ENCODE data around the gene FAM25G.
"Not testable (repeated sequence)": the region's sequence is repeated elsewhere in the genome, so short reads cannot be mapped to it uniquely, and the experiment has no call there.

Gene FAM25G

DNA sequence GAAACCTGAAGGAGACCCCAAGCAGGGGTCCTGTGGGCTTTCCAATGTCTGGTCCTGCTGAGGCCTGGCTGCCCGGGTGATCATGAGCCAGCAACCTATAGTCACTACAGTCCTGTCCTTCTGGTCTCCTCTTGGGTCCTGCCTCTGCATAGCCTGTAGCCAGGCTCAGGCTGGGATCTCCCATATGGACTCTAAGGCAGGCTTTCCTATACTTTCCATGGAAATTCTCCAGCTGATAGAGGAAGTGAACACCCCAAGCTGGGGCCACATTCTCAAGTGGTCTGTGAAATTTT lies 34.0 kb downstream of the FAM25G start:
- ChIA-PET CTCF (no interaction called here), POLR2A (no interaction called here)
- TF ChIP-seq L3MBTL2 (conservative IDR thresholded peaks at IDR 0.05) (no peak), LEF1 (IDR thresholded peaks at IDR 0.05; ENCODE audit: borderline replicate concordance) (no peak), NFRKB (IDR thresholded peaks at IDR 0.05) (no peak), ARNT (IDR thresholded peaks at IDR 0.05) (no peak), SUZ12 (IDR thresholded peaks at IDR 0.05) (no peak), ZNF384 (IDR thresholded peaks at IDR 0.05) (no peak), HDGF (IDR thresholded peaks at IDR 0.05; ENCODE audit: borderline replicate concordance) (no peak), FOXA1 (IDR thresholded peaks at IDR 0.05) (no peak), FOXM1 (IDR thresholded peaks at IDR 0.05; ENCODE audit: borderline replicate concordance) (no peak), SP1 (IDR thresholded peaks at IDR 0.05) (no peak), BHLHE40 (IDR thresholded peaks at IDR 0.05; ENCODE audit: borderline replicate concordance) (no peak), FOXK2 (IDR thresholded peaks at IDR 0.05) (no peak), ELF4 (IDR thresholded peaks at IDR 0.05) (no peak), TARDBP (IDR thresholded peaks at IDR 0.05) (no peak)
- TF ChIP-seq, protein P1, sequence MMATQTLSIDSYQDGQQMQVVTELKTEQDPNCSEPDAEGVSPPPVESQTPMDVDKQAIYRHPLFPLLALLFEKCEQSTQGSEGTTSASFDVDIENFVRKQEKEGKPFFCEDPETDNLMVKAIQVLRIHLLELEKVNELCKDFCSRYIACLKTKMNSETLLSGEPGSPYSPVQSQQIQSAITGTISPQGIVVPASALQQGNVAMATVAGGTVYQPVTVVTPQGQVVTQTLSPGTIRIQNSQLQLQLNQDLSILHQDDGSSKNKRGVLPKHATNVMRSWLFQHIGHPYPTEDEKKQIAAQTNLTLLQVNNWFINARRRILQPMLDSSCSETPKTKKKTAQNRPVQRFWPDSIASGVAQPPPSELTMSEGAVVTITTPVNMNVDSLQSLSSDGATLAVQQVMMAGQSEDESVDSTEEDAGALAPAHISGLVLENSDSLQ (IDR thresholded peaks at IDR 0.05): no peak
- no peak for DNase-seq (ENCODE audit: extremely low spot score)

DNA sequence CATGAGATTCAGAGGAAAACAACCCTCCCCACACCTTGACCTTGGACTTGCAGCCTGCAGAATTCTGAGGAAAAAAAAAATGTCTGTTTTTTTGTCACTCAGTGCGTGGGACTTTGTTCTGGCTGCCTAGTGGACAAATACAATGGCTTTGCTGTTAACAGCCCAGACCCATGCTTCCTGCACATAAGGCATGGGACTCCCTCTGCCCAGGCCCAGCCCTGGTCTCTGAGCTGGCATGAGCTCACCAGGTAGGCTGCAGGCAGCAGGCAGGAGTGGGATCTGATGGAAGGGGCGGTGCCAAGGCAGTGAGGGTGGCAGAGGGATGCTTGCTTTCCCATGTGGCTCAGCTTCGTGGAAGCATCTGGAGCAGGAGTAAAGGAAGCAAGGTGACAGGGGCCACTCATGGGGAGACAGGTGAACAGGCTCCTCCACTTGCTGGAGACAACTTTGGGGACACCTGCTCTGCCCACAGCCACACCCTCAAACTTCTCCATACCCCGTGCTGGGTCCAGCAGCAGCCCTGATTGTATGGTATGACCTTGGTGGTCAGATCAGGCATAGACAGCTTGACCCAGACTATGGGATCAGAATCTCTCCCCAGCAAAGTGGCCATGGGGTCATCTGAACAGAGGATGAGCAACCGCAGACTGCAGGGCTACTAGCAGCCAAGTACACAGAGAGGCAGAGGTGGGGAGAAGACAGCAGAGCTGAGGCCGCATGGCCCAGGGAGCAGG lies 34.5 kb downstream of the FAM25G start:
- ChIA-PET POLR2A (no interaction called here), CTCF (no interaction called here)
- no peak for TF ChIP-seq FOXA1 (IDR thresholded peaks at IDR 0.05)
- TF ChIP-seq TARDBP (IDR thresholded peaks at IDR 0.05): no peak
- TF ChIP-seq CTBP1 (IDR thresholded peaks at IDR 0.05; ENCODE audit: borderline replicate concordance): no peak
- no peak for TF ChIP-seq HDGF (IDR thresholded peaks at IDR 0.05; ENCODE audit: borderline replicate concordance)
- no peak for TF ChIP-seq ARNT (IDR thresholded peaks at IDR 0.05)
- TF ChIP-seq LEF1 (IDR thresholded peaks at IDR 0.05; ENCODE audit: borderline replicate concordance): no peak
- TF ChIP-seq SUZ12 (IDR thresholded peaks at IDR 0.05): no peak
- DNase-seq (ENCODE audit: extremely low spot score): no peak

DNA sequence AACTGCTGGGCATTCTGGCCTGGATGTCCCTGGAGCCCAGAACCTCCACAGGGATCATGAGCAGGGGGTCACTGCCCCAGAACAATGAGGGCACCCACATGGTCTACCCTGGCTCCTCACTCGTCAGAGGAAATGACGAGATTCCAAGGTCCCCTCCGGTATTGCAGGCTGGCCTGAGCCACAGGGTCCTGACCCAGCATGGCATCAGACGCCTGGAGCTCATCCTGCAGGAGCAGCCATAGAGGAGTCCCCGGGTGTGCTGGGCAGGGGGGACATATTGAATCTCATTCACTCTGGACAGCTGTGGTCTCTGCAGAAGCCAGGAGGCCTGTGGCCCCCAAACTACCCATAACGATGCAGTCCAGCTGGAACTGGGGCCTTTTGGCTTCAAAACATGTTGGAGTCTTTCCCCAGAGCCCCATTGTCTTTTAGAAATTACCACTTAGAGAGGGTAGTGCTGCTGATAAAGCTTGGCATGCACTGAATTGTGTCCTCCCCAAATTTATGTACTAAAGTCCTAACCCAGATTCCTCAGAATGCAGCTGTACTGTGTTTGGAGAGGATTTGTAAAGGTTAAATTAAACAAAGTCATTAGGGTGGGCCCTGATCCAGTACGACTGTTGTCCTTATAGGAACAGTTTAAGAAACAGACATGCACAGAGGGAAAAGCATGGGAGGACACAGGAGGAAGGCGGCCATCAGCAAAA lies 35.3 kb downstream of the FAM25G start:
- ChIA-PET CTCF (no interaction called here), POLR2A (no interaction called here)
- no peak for TF ChIP-seq TARDBP (IDR thresholded peaks at IDR 0.05)
- no peak for TF ChIP-seq ELF4 (IDR thresholded peaks at IDR 0.05)
- TF ChIP-seq FOXK2 (IDR thresholded peaks at IDR 0.05): no peak
- no peak for DNase-seq (ENCODE audit: extremely low spot score)

DNA sequence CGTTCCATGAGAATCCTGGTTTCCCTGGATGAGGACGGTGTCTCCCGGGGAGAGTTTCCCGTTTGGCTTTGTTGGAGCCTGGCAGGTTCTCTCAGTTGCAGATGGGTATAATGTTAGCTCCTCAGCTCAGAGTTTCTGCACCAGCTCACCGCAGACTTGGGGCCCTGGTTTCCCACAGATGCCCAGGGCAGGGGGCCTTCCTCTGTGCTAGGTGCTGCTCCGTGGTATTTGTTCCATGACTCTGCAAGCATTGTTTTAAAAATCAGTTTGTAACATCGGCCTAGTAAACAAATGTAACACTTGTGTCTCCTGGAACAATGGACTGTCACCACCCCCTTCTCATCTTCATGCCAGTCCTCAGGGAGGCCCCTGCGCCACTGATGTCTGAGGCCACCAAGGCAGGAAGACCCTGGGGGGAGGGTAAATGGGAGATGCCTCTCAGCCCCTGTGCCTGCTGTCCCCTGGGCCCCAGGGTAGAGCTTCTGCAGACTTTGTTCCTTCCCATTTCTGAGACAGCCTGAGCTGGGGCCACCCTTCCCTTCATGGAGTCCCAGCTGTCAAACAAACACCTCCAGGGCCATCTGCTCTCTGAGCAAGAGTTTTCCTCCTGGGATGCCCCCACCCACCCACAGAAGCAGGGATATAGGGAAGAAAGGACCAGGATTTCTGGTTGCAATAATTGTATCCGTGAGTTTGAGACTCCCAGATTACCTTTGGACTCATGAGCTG lies 36.0 kb downstream of the FAM25G start:
- POLR2A ChIA-PET; CTCF ChIA-PET; DNase-seq (ENCODE audit: extremely low spot score): not testable (repeated sequence)

DNA sequence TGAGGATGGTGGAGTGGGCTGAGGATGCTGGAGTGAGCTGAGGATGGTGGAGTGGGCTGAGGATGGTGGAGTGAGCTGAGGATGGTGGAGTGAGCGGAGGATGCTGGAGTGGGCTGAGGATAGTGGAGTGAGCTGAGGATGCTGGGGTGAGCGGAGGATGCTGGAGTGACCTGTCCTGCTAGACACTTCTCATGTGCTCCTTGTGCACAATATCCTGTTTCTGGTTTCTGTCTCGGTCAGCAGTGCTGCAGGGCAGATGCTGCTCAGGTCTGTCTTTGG lies 36.8 kb downstream of the FAM25G start:
- TF ChIP-seq L3MBTL2 (conservative IDR thresholded peaks at IDR 0.05) (no peak), ARNT (IDR thresholded peaks at IDR 0.05) (no peak), NFRKB (IDR thresholded peaks at IDR 0.05) (no peak), BHLHE40 (IDR thresholded peaks at IDR 0.05; ENCODE audit: borderline replicate concordance) (no peak), SP1 (IDR thresholded peaks at IDR 0.05) (no peak), FOXM1 (IDR thresholded peaks at IDR 0.05; ENCODE audit: borderline replicate concordance) (no peak), LEF1 (IDR thresholded peaks at IDR 0.05; ENCODE audit: borderline replicate concordance) (no peak), SUZ12 (IDR thresholded peaks at IDR 0.05) (no peak), CTBP1 (IDR thresholded peaks at IDR 0.05; ENCODE audit: borderline replicate concordance) (no peak), ELF4 (IDR thresholded peaks at IDR 0.05) (no peak), FOXK2 (IDR thresholded peaks at IDR 0.05) (no peak), HDGF (IDR thresholded peaks at IDR 0.05; ENCODE audit: borderline replicate concordance) (no peak), ZNF384 (IDR thresholded peaks at IDR 0.05) (no peak)
- TF ChIP-seq, protein P1 (IDR thresholded peaks at IDR 0.05): no peak
- DNase-seq (ENCODE audit: extremely low spot score): no peak
- POLR2A ChIA-PET: no interaction called here
- CTCF ChIA-PET: no interaction called here

DNA sequence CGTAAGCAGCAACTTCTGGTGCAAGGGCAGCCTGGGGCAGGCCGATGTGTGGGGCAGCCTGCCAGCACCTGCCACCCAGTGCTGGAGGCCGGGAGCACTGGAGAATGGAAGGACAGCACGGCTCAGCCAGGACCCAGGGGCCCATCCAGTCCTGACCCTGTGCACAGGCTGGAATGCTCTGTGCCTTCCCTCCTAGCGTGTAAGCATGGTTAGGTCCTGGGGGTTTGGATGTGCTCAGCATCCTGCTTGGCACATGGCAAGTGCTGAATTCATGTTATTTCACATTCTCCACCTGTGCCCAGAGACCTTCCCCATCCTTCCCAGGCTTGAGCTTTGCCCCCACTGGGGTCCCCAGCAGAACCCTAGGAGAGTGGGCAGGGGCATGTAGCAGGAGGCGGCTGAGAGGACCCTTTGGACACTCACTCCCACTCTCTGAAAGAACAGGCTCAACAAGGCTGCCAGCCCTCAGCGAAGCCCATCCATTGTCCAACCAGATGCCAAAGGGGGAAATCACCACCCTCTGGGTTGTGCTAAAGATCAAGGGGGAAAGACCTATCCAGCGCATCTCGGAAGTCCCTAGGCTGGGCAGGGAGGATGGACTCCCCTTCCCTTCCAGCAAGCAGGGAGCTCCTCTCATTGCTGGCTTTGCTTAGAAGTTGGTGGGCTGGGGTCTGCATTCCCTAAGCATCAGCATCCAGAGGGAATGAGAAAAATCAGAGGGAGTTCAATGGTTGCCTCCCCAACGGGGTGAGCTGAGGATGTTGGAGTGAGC lies 37.3 kb downstream of the FAM25G start:
- DNase-seq (ENCODE audit: extremely low spot score): no peak
- CTCF ChIA-PET: no interaction called here
- TF ChIP-seq NFRKB (IDR thresholded peaks at IDR 0.05) (no peak), BHLHE40 (IDR thresholded peaks at IDR 0.05; ENCODE audit: borderline replicate concordance) (no peak), LEF1 (IDR thresholded peaks at IDR 0.05; ENCODE audit: borderline replicate concordance) (no peak), FOXK2 (IDR thresholded peaks at IDR 0.05) (no peak), ARNT (IDR thresholded peaks at IDR 0.05) (no peak), CTBP1 (IDR thresholded peaks at IDR 0.05; ENCODE audit: borderline replicate concordance) (no peak), HDGF (IDR thresholded peaks at IDR 0.05; ENCODE audit: borderline replicate concordance) (no peak), FOXM1 (IDR thresholded peaks at IDR 0.05; ENCODE audit: borderline replicate concordance) (no peak), FOXA1 (IDR thresholded peaks at IDR 0.05) (no peak), ZNF384 (IDR thresholded peaks at IDR 0.05) (no peak)
- TF ChIP-seq, protein P1 (IDR thresholded peaks at IDR 0.05): no peak
- POLR2A ChIA-PET: no interaction called here

All from HEK293T (cell line).